Keratinocyte (primary cell): ENCODE results near the gene RELL1.

ENCODE experiments used
- CTCF ChIP-seq, 3 experiments: IDR thresholded peaks in 1 of 3; conservative IDR thresholded peaks in 1 of 3; optimal IDR thresholded peaks in 1 of 3; 2 replicates in 2 of 3; 3 replicates in 1 of 3; pipeline versions ENCODE3 to v1.5.1; 2011; ENCODE audit warnings: low read length in 3 of 3, mild to moderate bottlenecking in 3 of 3, moderate library complexity in 2 of 3, control low read depth in 1 of 3, inconsistent platforms in 1 of 3; ENCODE audit not compliant: insufficient read depth in 2 of 3; ENCODE audit errors: extremely low read depth in 1 of 3
- EZH2 ChIP-seq: IDR thresholded peaks from one replicate; pipeline ENCODE4 v1.6.1; 2012; ENCODE audit warnings: inconsistent platforms, mild to moderate bottlenecking, low read length, moderate library complexity

- TF ChIP-seq EZH2: no peak
- TF ChIP-seq CTCF (optimal IDR thresholded peaks at IDR 0.05 in 1 of 3, IDR thresholded peaks at IDR 0.05 in 1 of 3, conservative IDR thresholded peaks at IDR 0.05 in 1 of 3; ENCODE audit: extremely low read depth in 1 of 3, insufficient read depth in 2 of 3, low read length in 3 of 3): no peak
Measured at GRCh38 chr4:37665333-37666320, 20.5 kb downstream of the RELL1 start.
